GM23248 (cell line): ENCODE measurements around the gene MTCH1.

Experiments used
- EZH2 ChIP-seq: fragments of 200-600 bp; sonication (generic); IDR thresholded peaks from 2 replicates; pipeline ENCODE4 v1.6.1; 2018; ENCODE audit warnings: antibody characterized with exemption, mild to moderate bottlenecking; ENCODE audit not compliant: insufficient read depth, poor library complexity, severe bottlenecking
- EZH2phosphoT487 ChIP-seq: fragments of 200-600 bp; sonication (generic); IDR thresholded peaks from 2 replicates; pipeline ENCODE4 v1.6.1; 2018; ENCODE audit warnings: antibody characterized with exemption, moderate library complexity, mild to moderate bottlenecking, low read depth; ENCODE audit not compliant: insufficient read depth

DNA sequence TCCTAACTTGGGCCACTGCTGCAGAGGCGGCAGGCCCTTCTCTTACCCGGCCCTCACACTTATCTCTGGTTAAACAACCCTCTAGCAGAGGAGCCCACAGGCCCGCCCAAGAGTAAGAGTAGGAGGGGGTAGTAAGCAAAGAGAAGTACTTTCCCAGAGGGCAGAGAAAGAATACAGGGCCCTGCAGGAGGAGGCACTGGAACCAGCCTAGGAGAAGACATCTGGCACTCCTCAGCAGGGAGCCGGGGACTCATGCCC, 10.1 kb downstream of the MTCH1 start:
- no peak for TF ChIP-seq EZH2
- TF ChIP-seq EZH2phosphoT487, result no peak
